Peyer's patch (tissue), 4 donors: Measurements from ENCODE around the gene RTN4RL1.

ENCODE experiments used
- POLR2A ChIP-seq, 2 donors: fragments of 450-650 bp; IDR thresholded peaks; one replicate each; pipeline ENCODE4 v1.5.1; 2017; ENCODE audit warnings: antibody characterized with exemption in 2 of 2, mild to moderate bottlenecking in 2 of 2, moderate library complexity in 2 of 2
- TF ChIP-seq, protein P1 (sequence below), 6 experiments: fragments of 450-650 bp in 4 of 6; fragments of 200-600 bp in 2 of 6; sonication (generic) in 1 of 6; IDR thresholded peaks; one replicate each; pipeline ENCODE4 v1.5.1; 2017 to 2019; ENCODE audit warnings: antibody characterized with exemption in 6 of 6, mild to moderate bottlenecking in 3 of 6, moderate library complexity in 1 of 6

DNA sequence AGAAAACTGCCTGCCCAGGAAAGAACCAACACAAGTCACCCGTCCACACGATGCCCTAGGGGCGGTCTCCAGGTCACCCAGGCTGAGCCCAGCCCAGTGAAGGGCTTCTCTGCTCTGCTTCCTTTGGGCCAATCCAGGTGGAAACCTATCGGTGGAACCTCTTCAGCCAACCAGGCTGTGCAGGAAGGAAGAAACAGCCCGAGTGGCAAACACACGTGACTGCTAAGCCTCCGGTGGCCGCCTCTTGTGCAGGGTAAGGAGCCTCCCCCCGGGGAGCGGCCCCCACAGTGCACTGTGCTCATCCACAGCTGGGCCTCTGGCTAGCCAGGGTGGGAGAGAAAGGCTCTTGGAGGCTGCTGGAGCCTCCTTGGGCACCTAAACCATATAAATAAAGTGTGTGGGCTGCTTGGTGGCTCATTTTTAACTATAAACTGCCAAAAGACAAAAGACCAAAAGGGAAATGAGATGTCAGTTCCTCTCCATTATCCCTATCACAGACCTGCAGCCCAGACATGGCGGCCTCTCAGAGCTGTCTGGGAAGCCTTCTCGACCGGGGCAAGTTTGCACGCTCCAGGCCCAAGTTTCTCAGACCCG, 2.4 kb downstream of the RTN4RL1 start:
- TF ChIP-seq, protein P1, sequence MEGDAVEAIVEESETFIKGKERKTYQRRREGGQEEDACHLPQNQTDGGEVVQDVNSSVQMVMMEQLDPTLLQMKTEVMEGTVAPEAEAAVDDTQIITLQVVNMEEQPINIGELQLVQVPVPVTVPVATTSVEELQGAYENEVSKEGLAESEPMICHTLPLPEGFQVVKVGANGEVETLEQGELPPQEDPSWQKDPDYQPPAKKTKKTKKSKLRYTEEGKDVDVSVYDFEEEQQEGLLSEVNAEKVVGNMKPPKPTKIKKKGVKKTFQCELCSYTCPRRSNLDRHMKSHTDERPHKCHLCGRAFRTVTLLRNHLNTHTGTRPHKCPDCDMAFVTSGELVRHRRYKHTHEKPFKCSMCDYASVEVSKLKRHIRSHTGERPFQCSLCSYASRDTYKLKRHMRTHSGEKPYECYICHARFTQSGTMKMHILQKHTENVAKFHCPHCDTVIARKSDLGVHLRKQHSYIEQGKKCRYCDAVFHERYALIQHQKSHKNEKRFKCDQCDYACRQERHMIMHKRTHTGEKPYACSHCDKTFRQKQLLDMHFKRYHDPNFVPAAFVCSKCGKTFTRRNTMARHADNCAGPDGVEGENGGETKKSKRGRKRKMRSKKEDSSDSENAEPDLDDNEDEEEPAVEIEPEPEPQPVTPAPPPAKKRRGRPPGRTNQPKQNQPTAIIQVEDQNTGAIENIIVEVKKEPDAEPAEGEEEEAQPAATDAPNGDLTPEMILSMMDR (IDR thresholded peaks at IDR 0.05) = no peak
- no peak for TF ChIP-seq POLR2A (IDR thresholded peaks at IDR 0.05)
